Naive thymus-derived CD4-positive, alpha-beta T cell (primary cell): ENCODE measurements around the gene LHFPL2. TPM values are rescaled to one million over a fixed set of nuclear protein-coding genes. Genes with fewer than 3 reads are reported as not detected.

ENCODE experiments used
- ATAC-seq: fragments of 150-1000 bp; cut with Tn5 transposase; 2 replicates; pipeline ENCODE4 v1.10.0; 2021; ENCODE audit warnings: mild to moderate bottlenecking, moderate library complexity
- CTCF ChIA-PET: fragments of 350-600 bp; sonication (Branson Sonifier 250); formaldehyde crosslinking; loops from one replicate; lab custom pipeline; 2021; ENCODE audit warnings: antibody characterized with exemption; lab: Charles Lee
- POLR2A ChIA-PET: fragments of 350-600 bp; sonication (Branson Sonifier 250); formaldehyde crosslinking; loops from one replicate; lab custom pipeline; 2021; ENCODE audit warnings: antibody characterized with exemption, inconsistent platforms; lab: Charles Lee
- DNase-seq, 9 donors: peaks; one replicate each; pipeline versions ENCODE4 v3.0.0 to v3.0.0-alpha.2; 2020 to 2022; ENCODE audit warnings: mixed read lengths in 1 of 9
- H3K27ac ChIP-seq: one replicate; pipeline ENCODE4 v1.7.0; 2013; ENCODE audit warnings: mild to moderate bottlenecking, low read depth, low read length, moderate library complexity
- H3K27me3 ChIP-seq, 2 donors: one replicate each; pipeline ENCODE4 v1.7.0; 2013; ENCODE audit warnings: low read length in 2 of 2, mild to moderate bottlenecking in 2 of 2, moderate library complexity in 2 of 2; ENCODE audit not compliant: control insufficient read depth in 2 of 2, insufficient read depth in 2 of 2
- H3K36me3 ChIP-seq, 3 experiments: 1 replicate in 2 of 3; 2 replicates in 1 of 3; pipeline ENCODE4 v1.7.0; 2013; ENCODE audit warnings: low read length in 3 of 3, mild to moderate bottlenecking in 3 of 3, moderate library complexity in 1 of 3; ENCODE audit not compliant: insufficient read depth in 3 of 3, control insufficient read depth in 2 of 3
- H3K4me1 ChIP-seq, 2 donors: one replicate each; pipeline ENCODE4 v1.7.0; 2013; ENCODE audit warnings: low read length in 2 of 2, mild to moderate bottlenecking in 2 of 2, moderate library complexity in 1 of 2; ENCODE audit not compliant: control insufficient read depth in 2 of 2, insufficient read depth in 2 of 2
- H3K4me3 ChIP-seq: 2 replicates; pipeline ENCODE4 v1.7.0; 2013; ENCODE audit warnings: mild to moderate bottlenecking, low read length
- H3K9me3 ChIP-seq, 3 experiments: 1 replicate in 2 of 3; 2 replicates in 1 of 3; pipeline ENCODE4 v1.7.0; 2013; ENCODE audit warnings: low read length in 3 of 3; ENCODE audit not compliant: control insufficient read depth in 2 of 3
- H3K27ac Mint-ChIP-seq, 9 donors: one replicate each; pipeline ENCODE4 v1.8.0; 2020 to 2022; ENCODE audit warnings: mixed read lengths in 9 of 9, mild to moderate bottlenecking in 8 of 9, moderate library complexity in 5 of 9, inconsistent platforms in 2 of 9
- H3K27me3 Mint-ChIP-seq, 5 donors: one replicate each; pipeline ENCODE4 v1.8.0; 2021 to 2022; ENCODE audit warnings: mixed read lengths in 5 of 5, mild to moderate bottlenecking in 1 of 5
- H3K36me3 Mint-ChIP-seq, 5 donors: one replicate each; pipeline ENCODE4 v1.8.0; 2020 to 2022; ENCODE audit warnings: mixed read lengths in 5 of 5, mild to moderate bottlenecking in 3 of 5, inconsistent platforms in 1 of 5
- H3K4me1 Mint-ChIP-seq, 7 donors: one replicate each; pipeline ENCODE4 v1.8.0; 2020 to 2022; ENCODE audit warnings: mixed read lengths in 7 of 7, mild to moderate bottlenecking in 3 of 7, inconsistent platforms in 1 of 7
- H3K4me3 Mint-ChIP-seq, 10 donors: one replicate each; pipeline ENCODE4 v1.8.0; 2020 to 2022; ENCODE audit warnings: mild to moderate bottlenecking in 10 of 10, mixed read lengths in 10 of 10, moderate library complexity in 6 of 10, inconsistent platforms in 2 of 10
- H3K9me3 Mint-ChIP-seq, 11 donors: one replicate each; pipeline ENCODE4 v1.8.0; 2020 to 2022; ENCODE audit warnings: mixed read lengths in 11 of 11, mild to moderate bottlenecking in 4 of 11, inconsistent platforms in 1 of 11, moderate library complexity in 1 of 11
- intact Hi-C, 2 donors: fragments of 100-400 bp; cut with micrococcal nuclease; formaldehyde crosslinking; loops; one replicate each; pipeline ENCODE4 v1.15.1; 2023
- polyA plus RNA-seq, 2 donors: library from polyadenylated mRNA; unstranded; fragments of 300-500 nt; fragmentation: Illumina TruSeq; gene quantifications; one replicate each; pipeline ENCODE4 v1.2.3, GENCODE V29; 2021
- total RNA-seq, 6 experiments: library from RNA in 5 of 6; stranded (reverse) in 5 of 6; gene quantifications; 1 replicate in 5 of 6; 2 replicates in 1 of 6; pipeline ENCODE4 v1.2.3 and lab custom pipeline; 2021 to 2026

The LHFPL2 gene
- total and polyA plus RNA-seq, 7 experiments from 2014 or later = 0.37 to 2.9 (median 1.3) TPM; not detected in 1

DNA sequence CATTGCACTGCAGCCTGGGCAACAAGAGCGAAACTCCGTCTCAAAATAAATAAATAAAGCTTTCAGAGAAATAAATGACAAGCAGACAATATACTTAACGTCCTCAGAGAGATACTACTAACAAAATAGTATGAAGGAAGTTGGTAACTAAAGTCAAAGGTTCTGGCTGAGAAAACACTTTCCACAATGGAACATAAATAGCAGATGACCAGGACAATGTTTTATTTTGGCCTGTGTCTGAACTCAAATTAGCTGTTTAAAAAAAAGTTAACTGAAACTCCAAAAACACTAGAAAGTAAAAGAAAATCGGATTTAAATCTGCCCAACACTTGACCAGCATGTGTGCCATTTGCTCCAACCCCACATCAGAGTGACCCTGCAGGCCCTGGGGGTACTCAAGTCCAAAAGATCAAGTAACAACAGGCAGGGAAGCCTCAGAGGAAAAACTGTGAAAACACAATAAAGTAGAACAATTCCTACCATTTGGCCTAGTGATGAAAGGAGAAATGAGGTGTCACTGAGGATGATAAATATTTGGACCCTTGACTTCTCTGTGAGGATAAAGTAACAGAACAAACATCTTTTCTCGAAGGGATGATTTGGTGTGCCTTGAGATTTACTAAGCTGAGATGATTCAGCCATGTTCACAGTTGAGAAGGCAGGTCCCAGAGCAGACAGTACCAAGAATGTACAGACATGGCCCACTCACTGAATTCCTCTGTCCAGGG lies 47.7 kb downstream of the LHFPL2 start:
- Mint-ChIP-seq H3K9me3 (no peaks in the 10 kb centered on the region), H3K36me3 (no peaks in the 10 kb centered on the region), H3K4me1 (no peaks in the 10 kb centered on the region), H3K27me3 (peaks cover 4 to 13% (median 6%) of the 10 kb centered on the region in 5 donors), H3K4me3 (no peak overlapping the region), H3K27ac (no peak overlapping the region)
- no peak for ATAC-seq
- Histone ChIP-seq H3K9me3 (no peaks in the 10 kb centered on the region), H3K27ac (no peak overlapping the region), H3K36me3 (no peaks in the 10 kb centered on the region), H3K4me3 (no peak overlapping the region), H3K27me3 (no peaks in the 10 kb centered on the region), H3K4me1 (no peaks in the 10 kb centered on the region)
- intact Hi-C loops = no loop called here
- no peak for DNase-seq
- POLR2A ChIA-PET = no interaction called here
- CTCF ChIA-PET = no interaction called here

DNA sequence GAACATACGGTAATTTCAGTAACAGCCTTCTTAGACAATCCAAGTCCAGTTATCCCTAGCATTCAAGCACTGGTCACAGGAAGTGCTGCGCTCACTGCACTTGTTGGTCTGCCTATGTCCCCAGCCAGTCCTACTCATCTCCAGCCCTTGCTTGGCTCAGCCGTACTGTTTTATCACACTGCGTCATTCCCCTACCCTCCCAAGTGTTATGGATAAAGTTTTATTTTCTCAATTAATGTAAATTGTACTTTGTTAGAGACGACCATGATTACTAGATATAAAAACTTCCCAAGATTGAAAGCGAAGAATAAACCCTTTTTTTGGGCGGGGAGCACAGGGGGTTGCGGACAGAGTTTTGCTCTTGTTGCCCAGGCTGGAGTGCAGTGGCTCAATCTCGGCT lies 49.6 kb downstream of the LHFPL2 start:
- H3K27ac ChIP-seq = no peak overlapping the region
- no peaks in the 10 kb centered on the region for H3K36me3 ChIP-seq
- intact Hi-C loops = no loop called here
- H3K4me1 Mint-ChIP-seq = no peaks in the 10 kb centered on the region
- POLR2A ChIA-PET = no interaction called here
- no peak for DNase-seq
- H3K9me3 ChIP-seq = no peaks in the 10 kb centered on the region
- H3K9me3 Mint-ChIP-seq = no peaks in the 10 kb centered on the region
- peaks cover 4 to 8% (median 6%) of the 10 kb centered on the region in 5 donors for H3K27me3 Mint-ChIP-seq
- CTCF ChIA-PET = no interaction called here
- no peaks in the 10 kb centered on the region for H3K36me3 Mint-ChIP-seq
- no peak overlapping the region for H3K4me3 Mint-ChIP-seq
- no peak overlapping the region for H3K4me3 ChIP-seq
- no peak overlapping the region for H3K27ac Mint-ChIP-seq
- H3K4me1 ChIP-seq = no peaks in the 10 kb centered on the region
- no peak for ATAC-seq
- no peaks in the 10 kb centered on the region for H3K27me3 ChIP-seq

DNA sequence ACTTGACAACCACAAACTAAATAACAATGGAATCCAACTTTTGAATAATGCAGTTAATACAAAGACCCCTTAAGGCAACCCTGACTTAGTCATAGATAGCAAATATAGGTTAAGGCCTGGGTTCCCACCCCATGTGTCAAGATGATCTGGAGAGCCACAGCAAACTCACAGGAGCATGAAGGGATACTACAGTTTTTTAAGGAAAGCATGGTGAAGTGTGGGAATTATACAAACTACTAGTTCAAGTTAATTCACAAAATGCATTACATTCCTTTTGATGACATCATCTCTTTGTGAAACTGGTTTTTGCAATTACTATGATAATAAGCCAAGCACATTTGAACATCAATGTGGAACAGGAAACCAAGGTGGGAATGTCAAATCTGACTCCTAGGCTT lies 50.6 kb downstream of the LHFPL2 start:
- no peaks in the 10 kb centered on the region for H3K36me3 ChIP-seq
- CTCF ChIA-PET = no interaction called here
- no peaks in the 10 kb centered on the region for H3K9me3 ChIP-seq
- H3K4me1 Mint-ChIP-seq = no peaks in the 10 kb centered on the region
- H3K36me3 Mint-ChIP-seq = no peaks in the 10 kb centered on the region
- H3K27ac Mint-ChIP-seq = no peak overlapping the region
- intact Hi-C loops = no loop called here
- no peaks in the 10 kb centered on the region for H3K9me3 Mint-ChIP-seq
- H3K4me3 ChIP-seq = no peak overlapping the region
- ATAC-seq = no peak
- no peaks in the 10 kb centered on the region for H3K4me1 ChIP-seq
- no peaks in the 10 kb centered on the region for H3K27me3 ChIP-seq
- peaks cover 4 to 16% (median 8%) of the 10 kb centered on the region in 5 donors for H3K27me3 Mint-ChIP-seq
- DNase-seq = no peak
- H3K4me3 Mint-ChIP-seq = no peak overlapping the region
- POLR2A ChIA-PET = no interaction called here
- no peak overlapping the region for H3K27ac ChIP-seq

DNA sequence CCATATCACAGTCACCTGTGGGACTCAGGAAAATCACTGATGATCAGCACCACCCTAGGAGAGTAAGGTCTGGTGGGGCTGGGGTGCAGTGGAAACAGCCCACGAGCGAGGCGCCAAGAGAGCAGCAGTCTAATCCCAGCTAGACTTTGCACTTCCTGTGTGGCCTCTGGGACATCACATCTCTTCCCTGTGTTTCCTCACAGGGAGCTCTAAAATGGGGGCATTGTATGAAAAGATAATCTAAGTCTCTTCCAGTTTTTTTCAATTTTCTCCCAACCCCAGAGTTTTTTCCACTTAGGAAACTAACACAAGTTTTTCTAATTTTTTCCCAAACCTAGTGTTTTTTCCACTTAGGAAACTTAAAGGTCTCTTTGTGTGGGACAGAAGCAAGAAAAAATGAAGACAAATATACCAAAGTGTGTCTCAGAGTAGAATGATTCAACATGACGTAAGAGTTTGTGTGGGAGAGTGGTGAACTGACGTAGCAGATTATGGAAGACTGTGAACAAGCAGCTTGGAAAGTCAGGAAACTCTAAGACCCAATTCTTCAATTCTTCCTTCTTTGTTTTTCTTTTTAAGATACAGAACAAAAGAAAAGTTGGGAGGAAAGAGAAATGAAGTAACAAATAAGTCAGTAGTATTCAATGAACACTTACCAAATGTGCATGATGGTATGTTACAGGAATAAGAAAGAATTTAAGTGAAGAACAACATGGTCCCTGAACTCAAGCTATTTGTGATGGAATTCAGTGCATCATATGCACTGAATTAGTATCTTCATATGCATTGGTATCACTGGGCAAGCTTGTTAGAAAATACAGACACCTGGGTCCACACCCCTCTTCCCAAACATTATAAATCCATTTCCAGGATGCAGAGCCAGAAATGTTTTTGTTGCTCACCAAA lies 51.3 kb downstream of the LHFPL2 start:
- Histone ChIP-seq H3K9me3 (no peaks in the 10 kb centered on the region), H3K27me3 (no peaks in the 10 kb centered on the region), H3K4me1 (no peaks in the 10 kb centered on the region), H3K36me3 (no peaks in the 10 kb centered on the region), H3K27ac (no peak overlapping the region), H3K4me3 (no peak overlapping the region)
- Mint-ChIP-seq H3K36me3 (no peaks in the 10 kb centered on the region), H3K27me3 (peaks cover 4 to 17% (median 8%) of the 10 kb centered on the region in 5 donors), H3K27ac (no peak overlapping the region), H3K9me3 (no peaks in the 10 kb centered on the region), H3K4me3 (no peak overlapping the region), H3K4me1 (no peaks in the 10 kb centered on the region)
- no peak for ATAC-seq
- DNase-seq = no peak
- POLR2A ChIA-PET = no interaction called here
- CTCF ChIA-PET = no interaction called here
- intact Hi-C loops = no loop called here

DNA sequence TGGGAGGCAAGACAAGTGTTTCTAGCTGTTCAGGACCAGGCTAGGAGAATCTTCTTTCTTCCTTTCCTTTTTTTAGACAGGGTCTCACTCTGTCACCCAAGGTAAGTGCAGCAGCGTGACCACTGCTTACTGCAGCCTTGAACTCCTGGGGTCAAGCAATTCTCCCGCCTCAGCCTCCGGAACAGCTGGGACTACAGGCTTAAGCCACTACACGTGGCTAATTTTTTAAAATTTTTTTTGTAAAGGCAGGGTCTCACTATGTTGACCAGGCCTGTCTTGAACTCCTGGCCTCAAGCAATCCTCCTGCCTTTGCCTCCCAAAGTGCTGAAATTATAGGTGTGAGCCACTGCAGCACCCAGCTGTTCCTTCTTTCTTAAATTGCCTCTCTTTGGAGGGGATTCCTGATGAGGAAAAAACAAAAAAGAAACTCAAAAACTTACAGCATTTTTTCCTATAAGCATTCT lies 53.1 kb downstream of the LHFPL2 start:
- no peak for DNase-seq
- Histone ChIP-seq H3K27ac (no peak overlapping the region), H3K9me3 (no peaks in the 10 kb centered on the region), H3K27me3 (no peaks in the 10 kb centered on the region), H3K36me3 (no peaks in the 10 kb centered on the region), H3K4me3 (no peak overlapping the region), H3K4me1 (no peaks in the 10 kb centered on the region)
- ChIA-PET CTCF (no interaction called here), POLR2A (no interaction called here)
- H3K27ac Mint-ChIP-seq = no peak overlapping the region
- no peak overlapping the region for H3K4me3 Mint-ChIP-seq
- no peaks in the 10 kb centered on the region for H3K4me1 Mint-ChIP-seq
- intact Hi-C loops = no loop called here
- ATAC-seq = no peak
- no peaks in the 10 kb centered on the region for H3K36me3 Mint-ChIP-seq
- H3K9me3 Mint-ChIP-seq = no peaks in the 10 kb centered on the region
- H3K27me3 Mint-ChIP-seq = peaks cover under 1 to 23% (median 9%) of the 10 kb centered on the region in 5 donors

DNA sequence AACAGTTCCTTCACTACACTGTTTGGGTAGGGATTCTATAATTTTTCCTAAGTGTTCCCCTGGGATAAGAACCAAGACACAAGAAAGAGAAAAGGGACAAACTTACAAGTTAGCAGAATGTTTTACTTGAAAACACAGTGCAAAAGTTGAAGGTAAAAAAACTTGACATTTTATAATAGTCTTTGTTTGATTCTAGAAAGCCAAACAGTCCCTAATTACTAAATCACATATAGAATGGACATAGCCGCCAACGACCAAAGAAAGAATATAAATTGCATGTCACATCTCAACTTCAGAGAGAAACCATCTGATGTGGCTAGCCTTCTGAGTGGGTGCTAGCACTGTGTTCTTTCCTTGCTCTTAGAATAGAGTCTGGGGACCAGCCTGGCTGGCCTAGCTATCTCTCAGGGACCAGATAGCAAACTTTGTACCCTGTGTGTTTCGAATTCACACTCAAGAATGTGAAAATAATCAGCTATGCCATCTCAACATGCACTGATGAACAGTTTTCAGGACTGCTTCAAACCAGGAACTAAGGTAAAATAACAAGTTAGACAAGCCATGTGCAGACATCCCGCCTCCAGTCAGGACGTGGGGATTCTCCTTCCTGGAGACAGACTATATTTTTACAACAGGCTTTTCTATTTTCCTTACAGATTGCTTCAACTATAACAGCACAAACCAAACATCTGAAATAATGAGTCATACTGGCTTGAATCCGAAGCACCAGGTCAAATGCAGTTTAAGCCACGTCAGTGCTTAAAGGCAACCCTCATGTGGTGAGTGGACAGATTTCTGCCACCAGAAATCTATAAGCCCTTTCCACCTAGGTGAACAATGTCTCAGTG lies 53.7 kb downstream of the LHFPL2 start:
- ChIA-PET CTCF (no interaction called here), POLR2A (no interaction called here)
- intact Hi-C loops = no loop called here
- Histone ChIP-seq H3K36me3 (no peaks in the 10 kb centered on the region), H3K4me3 (no peak overlapping the region), H3K27me3 (peaks cover 0 to 3% of the 10 kb centered on the region in 2 donors), H3K4me1 (no peaks in the 10 kb centered on the region), H3K27ac (no peak overlapping the region), H3K9me3 (no peaks in the 10 kb centered on the region)
- Mint-ChIP-seq H3K4me1 (no peaks in the 10 kb centered on the region), H3K4me3 (no peak overlapping the region), H3K36me3 (no peaks in the 10 kb centered on the region), H3K27me3 (peaks cover 0 to 23% (median 9%) of the 10 kb centered on the region in 5 donors), H3K27ac (no peak overlapping the region), H3K9me3 (no peaks in the 10 kb centered on the region)
- ATAC-seq (no peak), DNase-seq (no peak)
